Tongue (tissue), 2 donors: ENCODE data around the gene SULT1B1. TPM values are rescaled to one million over a fixed set of nuclear protein-coding genes. Genes with fewer than 3 reads are reported as not detected.

ENCODE experiments used
- DNase-seq: peaks from one replicate; pipeline ENCODE4 v3.0.0-alpha.2; 2015
- total RNA-seq: library from RNA; depleted of rRNA; stranded (reverse); fragments of >200 nt; gene quantifications from one replicate; pipeline ENCODE4 v1.2.3, GENCODE V29; 2014

SULT1B1 gene
- total RNA-seq, 1 donor from 2014 or later: 0.72 TPM

GRCh38 chr4:69697536-69698242 is 62.7 kb downstream of the SULT1B1 start:
- no peak for DNase-seq

GRCh38 chr4:69689599-69689998 is 70.8 kb downstream of the SULT1B1 start:
- peak; percentile 77 for DNase-seq

GRCh38 chr4:69684804-69685203 is 75.6 kb downstream of the SULT1B1 start:
- no peak for DNase-seq

Other genes with a start within 250 kb of the SULT1B1 start
- gene UGT2A2, start 121.0 kb downstream of the SULT1B1 start, total RNA-seq: not detected
- not detected for gene UGT2A1, start 107.4 kb downstream of the SULT1B1 start, total RNA-seq
- gene SULT1E1, start 99.5 kb upstream of the SULT1B1 start, total RNA-seq: 17.4 TPM
- gene CSN1S1, start 170.4 kb upstream of the SULT1B1 start, total RNA-seq: not detected
- not detected for gene CSN2, start 205.1 kb upstream of the SULT1B1 start, total RNA-seq
- gene STATH, start 235.3 kb upstream of the SULT1B1 start, total RNA-seq: 68.2 TPM